T-helper 9 cell (primary cell): ENCODE measurements around the gene DOLPP1.
A peak's percentile ranks its signal among the peaks of the same experiment; 100 is the strongest.
"Not testable (repeated sequence)": the region's sequence is repeated elsewhere in the genome, so short reads cannot be mapped to it uniquely, and the experiment has no call there.

Experiments used
- DNase-seq: peaks from one replicate; pipeline ENCODE4 v3.0.0-alpha.2; 2020

Gene DOLPP1

DNA sequence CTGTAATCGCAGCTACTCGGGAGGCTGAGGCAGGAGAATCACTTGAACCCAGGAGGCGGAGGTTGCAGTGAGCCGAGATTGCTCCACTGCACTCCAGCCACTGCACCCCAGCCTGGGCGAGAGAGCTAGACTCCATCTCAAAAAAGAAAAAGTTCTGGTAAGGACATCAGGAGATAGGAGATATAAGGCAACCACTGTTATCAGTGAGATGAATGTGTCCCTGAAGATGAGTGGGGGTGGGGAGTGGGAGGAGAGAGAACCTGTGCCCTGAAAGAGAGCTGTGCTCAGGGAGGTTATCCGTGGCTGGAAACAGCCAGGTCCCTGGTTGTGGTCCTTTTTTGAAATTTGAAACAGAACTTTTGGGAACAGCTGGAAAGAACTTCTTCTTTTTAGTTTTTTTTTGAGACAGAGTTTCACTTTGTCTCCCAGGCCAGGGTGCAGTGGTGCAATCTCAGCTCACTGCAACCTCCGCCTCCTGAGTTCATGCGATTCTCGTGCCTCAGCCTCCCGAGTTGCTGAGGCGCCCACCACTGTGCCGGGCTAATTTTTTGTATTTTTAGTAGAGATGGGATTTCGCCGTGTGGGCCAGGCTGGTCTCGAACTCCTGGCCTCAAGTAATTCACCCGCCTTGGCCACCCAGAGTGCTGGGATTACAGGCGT, 32.9 kb downstream of the DOLPP1 start:
- DNase-seq = no peak

DNA sequence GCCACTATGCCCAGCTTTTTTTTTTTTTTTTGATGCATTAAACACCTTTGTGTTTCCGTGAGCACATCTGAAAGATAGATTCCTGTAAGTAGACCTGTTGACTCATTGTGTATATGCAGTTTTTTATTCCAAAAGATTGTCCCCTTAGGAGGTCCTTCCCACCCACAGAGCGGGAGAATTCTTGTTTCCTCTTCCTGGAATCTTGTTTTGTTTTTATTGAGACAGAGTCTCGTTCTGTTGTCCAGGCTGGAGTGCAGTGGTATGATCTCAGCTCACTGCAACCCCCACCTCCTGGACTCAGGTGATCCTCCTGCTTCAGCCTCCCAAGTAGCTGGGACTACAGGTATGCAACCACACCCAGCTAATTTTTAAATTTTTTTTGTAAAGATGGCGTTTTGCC, 37.9 kb downstream of the DOLPP1 start:
- no peak for DNase-seq

DNA sequence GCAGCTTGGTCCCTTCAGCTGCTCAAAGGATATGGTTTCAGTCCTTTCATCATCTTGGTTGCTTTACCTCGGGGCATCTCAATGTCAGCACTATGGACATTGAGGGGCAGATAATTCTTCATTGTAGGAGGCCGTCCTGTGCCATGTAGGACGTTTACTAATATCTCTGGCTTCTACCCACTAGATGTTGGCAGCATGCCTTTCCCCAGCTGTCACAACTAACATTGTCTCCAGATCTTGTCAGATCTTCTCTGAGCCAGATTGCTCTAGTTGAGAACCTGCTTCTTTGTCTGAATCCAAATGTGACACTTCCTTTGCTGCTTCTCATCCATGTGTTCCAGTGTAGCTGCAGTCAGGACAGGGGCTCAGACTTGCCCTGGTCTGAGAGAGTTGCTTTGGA, 40.6 kb downstream of the DOLPP1 start:
- no peak for DNase-seq

GRCh38 chr9:129122133-129122532, 41.2 kb downstream of the DOLPP1 start:
- DNase-seq = no peak

GRCh38 chr9:129122976-129123375, 42.1 kb downstream of the DOLPP1 start:
- DNase-seq = not testable (repeated sequence)

- DNase-seq = no peak
Measured at GRCh38 chr9:129124506-129125069, 43.7 kb downstream of the DOLPP1 start.

DNA sequence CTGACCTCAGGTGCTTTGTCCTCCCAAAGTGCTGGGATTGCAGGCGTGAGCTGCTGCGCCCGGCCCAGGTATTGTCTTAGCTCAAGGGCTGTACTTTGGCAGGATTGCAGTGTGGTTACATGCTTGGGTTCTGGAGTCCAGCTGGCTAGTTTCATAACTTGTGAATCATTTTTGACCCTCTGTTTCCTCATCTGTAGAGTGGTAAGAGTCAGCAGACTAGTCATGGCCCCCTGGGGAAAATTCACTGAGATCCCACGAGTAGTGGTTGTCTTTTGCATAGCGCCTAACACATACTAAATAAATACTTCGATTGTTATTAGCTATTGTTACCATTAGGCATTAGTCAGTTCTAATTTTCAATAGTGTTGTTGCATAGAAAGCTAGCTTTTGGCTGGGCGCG, 44.6 kb downstream of the DOLPP1 start:
- no peak for DNase-seq

GRCh38 chr9:129126749-129127618, 46.1 kb downstream of the DOLPP1 start:
- DNase-seq = no peak

DNA sequence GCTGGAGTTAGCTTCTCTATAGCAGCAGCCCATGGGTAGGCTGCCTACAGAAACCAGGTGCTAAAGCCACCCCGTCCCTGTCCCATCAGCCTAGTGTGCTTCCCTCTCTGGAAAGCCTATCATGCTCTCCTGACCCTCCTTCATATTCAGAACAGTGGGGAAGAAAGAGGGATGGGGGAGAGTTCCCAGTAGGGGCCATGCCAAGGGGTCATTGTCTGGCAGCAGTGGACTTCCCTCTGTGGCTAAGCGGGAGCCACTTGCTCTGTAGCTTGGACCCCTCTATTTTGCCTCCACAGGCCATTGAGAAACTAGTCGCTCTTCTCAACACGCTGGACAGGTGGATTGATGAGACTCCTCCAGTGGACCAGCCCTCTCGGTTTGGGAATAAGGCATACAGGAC, 47.8 kb downstream of the DOLPP1 start:
- DNase-seq = no peak

GRCh38 chr9:129130271-129130670, 49.4 kb downstream of the DOLPP1 start:
- DNase-seq = not testable (repeated sequence)

- DNase-seq = no peak
Measured at GRCh38 chr9:129130791-129131190, 49.9 kb downstream of the DOLPP1 start.

- peak; percentile 82 for DNase-seq
Measured at GRCh38 chr9:129131300-129132145, 50.6 kb downstream of the DOLPP1 start.

- no peak for DNase-seq
Measured at GRCh38 chr9:129133082-129133481, 52.2 kb downstream of the DOLPP1 start.

DNA sequence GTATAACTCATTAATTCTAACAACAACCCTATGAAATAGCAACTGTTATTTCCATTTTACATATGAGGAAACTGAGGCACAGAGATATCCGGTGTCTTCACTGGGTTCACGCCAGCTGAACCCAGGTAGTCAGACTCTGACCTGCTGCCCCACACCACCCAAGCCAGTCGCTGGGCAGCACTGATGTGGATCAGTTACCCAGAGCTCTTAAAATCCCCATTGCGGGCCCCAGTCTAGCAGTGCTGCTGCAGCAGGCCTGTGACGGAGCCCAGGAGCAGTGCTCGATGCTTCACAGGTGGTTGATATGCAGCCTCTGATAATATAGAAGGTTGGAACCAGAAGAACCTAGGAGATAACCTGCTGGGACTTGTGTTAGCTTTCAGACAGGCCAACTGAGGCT, 54.6 kb downstream of the DOLPP1 start:
- no peak for DNase-seq

GRCh38 chr9:129136446-129137035, 55.6 kb downstream of the DOLPP1 start:
- DNase-seq = no peak

- no peak for DNase-seq
Measured at GRCh38 chr9:129137292-129138143, 56.6 kb downstream of the DOLPP1 start.

GRCh38 chr9:129138144-129138462, 57.2 kb downstream of the DOLPP1 start:
- no peak for DNase-seq

DNA sequence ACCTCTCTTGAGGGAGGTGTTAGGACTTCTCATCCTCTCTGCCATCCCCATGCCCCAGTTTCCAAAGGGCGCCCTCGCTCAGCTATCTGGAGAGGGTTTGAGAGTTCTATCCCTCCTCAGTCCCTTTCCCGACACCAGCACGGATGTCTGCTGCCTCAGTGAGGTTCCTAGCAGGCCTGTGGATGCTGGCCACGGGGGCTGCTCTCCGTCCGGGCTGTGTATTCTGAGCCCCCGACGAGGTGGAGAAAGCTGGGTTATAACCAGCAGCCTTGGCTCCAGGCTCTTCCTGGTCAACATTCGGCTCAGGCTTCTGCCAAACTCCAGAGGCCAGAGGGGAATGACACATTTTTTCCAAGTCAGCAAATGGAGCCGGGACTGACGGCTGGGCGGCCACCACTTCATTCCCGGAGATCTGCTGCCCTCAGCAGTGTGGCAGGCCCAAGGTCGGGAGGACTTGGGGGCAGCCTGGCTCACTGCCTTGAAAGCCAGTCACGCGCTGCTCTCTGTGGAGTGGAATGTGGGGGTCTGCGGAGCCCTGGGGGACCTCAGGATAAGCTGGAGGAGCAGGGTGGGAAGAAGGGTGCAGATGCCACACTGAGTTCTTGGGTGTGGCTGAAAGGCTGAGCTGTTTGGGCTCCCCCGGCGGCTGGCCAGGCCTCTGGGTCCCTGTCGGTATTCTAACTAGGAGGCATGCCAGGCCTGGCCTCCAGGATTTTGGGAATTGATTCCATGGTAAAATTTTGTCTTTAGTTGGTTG, 57.7 kb downstream of the DOLPP1 start:
- no peak for DNase-seq

- DNase-seq = peak; percentile 61
Measured at GRCh38 chr9:129139233-129139992, 58.5 kb downstream of the DOLPP1 start.

DNA sequence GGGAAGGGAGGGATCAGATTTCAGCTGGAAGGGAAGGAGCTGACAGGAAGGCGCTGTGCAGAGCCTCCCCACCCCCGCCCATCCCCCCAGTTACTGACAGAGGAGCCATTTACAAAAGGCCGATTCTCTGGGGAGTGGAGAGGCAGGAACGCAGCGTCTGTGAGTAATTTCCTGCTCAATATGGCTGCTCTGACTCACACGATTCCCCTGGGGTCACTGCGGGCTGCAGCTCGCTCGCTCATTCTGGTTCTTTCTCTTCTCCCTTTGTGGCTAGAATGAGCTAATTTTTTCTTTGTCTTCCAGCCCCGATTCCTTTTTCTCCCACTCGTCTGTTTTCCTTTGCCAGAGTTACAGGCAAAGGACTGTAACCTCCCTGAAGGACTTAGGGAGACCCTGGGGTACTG, 59.1 kb downstream of the DOLPP1 start:
- DNase-seq = peak; percentile 70
